ENCODE results near the gene NUCB2.

The NUCB2 gene

DNA sequence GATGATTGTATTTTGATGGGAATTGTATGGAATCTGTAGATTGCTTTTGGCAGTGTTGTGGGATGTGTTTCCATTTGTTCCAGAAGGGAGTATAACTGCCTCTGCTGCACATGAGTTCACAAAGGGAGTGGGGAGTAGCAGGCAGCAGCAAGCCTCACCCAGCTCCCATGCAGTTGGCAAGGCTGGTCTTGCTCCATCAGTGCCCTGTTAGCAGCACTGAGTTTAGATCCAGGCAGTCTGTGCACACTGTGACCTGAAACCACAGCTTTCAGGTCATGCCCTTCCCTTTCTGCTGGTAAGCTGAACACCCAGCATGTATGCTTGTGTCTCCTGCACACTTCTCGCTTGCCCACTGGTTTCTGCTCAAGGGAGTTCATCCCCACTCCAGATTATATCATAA is 3.7 kb upstream of the NUCB2 start:
- no peak for DNase-seq

GRCh38 chr11:17273211-17273610 is 3.3 kb upstream of the NUCB2 start:
- DNase-seq, result no peak

DNA sequence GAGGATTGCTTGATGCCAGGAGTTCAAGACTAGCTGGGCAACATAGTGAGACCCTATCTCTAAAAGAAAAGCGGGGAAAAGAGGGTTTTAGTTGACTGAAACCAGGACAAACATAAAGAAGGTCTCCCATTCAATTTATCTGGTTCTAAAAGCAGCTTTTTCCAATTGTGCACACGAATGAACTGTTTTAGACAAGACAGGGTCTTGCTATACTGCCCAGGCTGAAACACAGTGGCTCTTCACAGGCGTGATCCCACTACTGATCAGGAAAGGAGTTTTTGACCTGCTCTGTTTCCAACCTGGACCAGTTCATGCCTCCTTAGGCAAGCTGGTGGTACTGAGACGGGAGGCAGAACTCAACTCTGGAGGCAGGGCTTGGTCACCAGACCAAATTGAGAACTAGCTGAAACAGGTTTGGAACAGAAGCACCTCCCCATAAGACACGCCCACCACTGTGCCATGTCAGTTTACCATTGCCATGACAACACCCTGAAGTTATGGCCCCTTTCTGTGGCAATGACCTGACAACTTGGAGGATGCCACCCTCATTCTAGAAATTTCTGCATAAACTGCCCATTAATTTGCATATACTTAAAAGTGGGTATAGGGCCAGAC is 2.8 kb upstream of the NUCB2 start:
- DNase-seq, result no peak

GRCh38 chr11:17275400-17276235 is 921 bp upstream of the NUCB2 start:
- DNase-seq, result no peak

DNA sequence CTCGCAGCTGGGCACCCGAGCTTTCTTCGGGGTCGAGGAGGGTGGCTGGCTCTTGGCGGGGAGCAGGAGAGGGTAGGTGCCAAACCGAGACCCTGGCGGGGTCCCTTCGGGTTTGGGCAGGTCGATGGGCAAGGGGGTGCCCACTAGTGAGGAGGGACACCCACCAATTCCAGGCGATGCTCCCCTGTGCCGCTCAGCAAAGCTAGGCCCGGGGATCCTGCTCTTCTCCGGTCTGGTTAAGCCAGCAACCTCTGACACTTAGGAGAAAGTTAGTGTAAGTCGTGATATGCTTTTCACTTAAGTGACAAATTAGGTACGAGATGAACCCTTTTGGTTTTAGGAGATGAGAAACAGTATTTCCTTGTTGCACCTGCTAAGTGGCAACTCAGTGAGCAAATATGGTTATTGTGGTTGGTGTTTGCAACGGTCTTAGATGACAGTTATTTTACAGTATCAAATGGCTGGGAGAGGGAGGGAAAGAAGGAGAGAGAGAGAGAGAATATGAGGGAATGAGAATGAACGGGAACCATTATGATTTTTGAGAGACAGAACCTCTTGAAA is 565 bp downstream of the NUCB2 start:
- DNase-seq, result peak; percentile 21 to 56

DNA sequence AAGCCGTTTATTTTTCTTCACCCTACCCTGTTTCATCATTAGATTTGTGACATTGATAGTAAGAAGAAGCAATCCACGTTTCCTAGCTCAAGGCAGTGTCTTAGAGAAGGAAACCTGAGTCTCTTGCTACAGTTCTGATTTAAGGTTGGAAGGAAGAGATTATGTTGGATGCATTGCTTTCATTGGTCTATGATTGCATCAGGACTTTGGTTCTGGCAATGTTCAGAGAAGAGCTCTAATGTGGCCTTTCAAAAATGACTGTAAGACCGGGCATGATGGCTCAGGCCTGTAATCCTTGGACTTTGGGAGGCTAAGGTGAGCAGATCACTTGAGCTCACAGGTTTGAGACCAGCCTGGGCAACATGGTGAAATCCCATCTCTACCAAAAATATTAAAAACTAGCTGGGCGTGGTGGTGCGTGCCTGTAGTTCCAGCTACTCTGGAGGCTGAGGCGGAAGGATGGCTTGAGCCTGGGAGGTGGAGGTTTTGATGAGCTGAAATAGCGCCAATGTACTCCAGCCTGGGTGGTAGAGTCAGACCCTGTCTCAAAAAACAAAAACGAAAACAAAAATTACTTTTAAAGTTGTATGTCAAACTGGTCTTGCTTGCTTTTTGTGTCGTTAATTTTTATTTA is 4.1 kb downstream of the NUCB2 start:
- no peak for DNase-seq

DNA sequence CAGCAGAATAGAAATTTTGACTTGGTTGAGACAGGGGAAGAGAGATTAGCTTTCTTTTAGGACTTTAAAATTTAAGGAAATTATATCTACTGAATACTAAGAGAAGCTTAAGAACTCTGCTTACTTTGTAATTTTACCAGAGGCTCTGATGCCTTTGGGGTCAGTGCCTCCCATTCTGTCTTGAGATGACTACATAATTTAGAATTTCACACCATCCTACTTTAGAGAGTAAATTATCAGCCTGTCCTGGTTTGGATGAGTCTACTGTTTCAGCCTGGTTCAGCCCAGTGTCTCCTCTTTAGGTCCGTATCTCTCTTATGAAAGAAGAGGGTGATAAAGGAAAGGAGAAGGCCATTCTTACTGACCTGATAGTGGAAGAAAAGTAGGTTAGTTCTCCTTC is 9.8 kb downstream of the NUCB2 start:
- no peak for DNase-seq

GRCh38 chr11:17287058-17287457 is 10.5 kb downstream of the NUCB2 start:
- no peak for DNase-seq

GRCh38 chr11:17291710-17292109 is 15.2 kb downstream of the NUCB2 start:
- DNase-seq, result no peak

DNA sequence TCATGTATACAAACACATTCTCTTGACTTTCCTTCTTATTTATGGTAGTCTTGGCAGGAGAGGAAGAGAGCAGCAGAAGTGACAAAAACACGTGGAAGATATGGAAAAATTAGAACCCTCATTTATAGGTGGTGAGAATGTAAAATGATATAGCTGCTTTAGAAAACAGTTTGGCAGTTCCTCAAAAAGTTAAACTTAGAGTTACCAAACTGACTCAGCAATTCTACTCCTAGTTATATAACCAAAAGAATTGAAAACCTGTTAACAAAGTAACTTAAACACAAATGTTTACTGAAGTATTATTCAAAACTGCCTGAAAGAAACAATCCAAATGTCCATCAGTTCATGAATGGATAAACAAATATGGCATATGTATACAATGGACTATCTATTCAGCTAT is 16.8 kb downstream of the NUCB2 start:
- no peak for DNase-seq

DNA sequence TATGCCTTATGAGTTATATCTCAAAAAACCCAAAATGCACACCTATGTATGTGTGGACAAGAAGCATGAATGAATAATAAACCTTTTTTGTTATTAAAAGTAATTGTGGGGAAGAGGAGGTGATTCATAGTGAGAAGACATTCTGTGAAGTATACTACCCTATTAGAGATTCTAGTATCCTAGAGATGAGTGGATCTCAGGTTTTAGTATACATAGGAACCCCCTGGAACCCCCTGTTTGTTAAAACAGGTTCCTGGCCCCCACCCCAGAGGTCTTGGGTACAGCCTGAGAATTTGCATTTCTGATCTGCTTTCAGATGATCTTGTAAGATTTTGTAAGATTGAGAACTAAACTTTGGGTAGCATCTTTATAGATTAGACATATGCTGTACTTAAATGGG is 17.5 kb downstream of the NUCB2 start:
- DNase-seq, result no peak

- no peak for DNase-seq
These were observed 20.5 kb downstream of the NUCB2 start for GRCh38 chr11:17296852-17297559.

DNA sequence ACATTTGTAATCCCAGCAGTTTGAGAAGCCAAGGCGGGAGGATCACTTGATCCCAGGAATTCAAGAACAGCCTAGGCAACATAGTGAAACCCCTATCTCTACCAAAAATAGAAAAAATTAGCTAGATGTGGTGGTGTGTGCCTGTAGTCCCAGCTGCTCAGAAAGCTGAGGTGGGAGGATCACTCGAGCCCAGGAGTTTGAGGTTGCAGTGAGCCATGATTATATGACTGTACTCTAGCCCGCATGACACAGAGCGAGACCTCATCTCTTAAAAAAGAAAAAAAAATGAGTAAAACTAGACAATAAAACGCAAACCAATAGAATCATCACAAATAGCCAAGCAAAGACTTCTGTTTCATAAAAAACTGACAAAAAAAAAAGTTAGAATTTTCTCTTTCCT is 21.8 kb downstream of the NUCB2 start:
- DNase-seq, result no peak

DNA sequence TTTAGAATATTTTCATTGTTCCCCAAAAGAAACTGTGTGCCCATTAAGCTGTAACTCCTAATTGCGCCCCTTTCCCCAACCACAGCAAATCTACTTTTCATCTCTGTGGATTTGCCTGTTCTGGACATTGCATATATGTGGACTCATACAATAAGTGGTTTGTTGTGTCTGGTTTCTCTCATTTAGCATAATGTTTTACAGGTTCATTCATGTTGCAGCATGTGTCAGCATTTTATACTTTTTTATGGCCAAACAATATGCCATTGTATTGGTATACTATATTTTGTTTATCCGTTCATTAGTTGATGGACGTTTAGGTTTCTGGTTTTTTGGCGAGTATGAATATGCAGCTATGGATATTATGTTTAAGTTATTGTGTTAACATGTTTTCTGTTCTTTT is 23.8 kb downstream of the NUCB2 start:
- no peak for DNase-seq

DNA sequence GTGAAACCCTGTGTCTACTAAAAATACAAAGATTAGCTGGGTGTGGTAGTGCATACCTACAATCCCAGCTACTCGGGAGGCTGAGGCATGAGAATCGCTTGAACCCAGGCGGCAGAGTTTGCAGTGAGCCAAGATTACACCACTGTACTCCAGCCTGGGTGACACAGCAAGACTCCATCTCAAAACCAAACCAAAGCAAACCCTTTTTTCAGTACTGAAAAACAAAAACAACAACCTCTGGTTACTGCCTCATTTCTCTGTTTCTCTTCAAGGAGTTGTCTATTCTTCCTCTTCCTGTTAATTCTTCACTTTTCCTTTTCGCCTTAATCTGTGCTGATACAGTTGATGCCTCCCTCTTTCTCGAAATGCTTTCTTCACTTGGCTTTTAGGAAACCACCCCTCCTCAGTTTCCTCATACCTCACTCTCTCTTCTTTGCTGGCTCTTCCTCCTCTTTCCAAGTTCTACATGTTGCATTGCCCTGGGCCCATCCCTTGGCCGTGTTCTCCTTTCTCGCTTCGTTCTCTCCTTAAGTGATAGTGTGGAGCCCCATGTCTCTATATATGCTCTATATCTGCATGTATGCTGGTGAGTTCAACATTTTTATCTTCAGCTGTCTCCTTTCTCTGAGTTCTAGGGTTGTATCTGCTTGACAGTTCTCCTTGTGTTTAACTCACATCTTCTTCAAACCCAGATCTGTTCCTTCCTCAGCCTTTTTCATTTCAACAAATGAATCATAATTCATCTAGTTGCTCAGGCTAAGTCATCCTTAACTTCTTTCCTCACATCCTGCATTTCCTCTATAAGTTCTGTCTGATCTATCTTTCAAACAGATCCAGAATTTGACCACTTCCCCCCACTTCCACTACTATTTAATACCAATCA is 37.1 kb downstream of the NUCB2 start:
- DNase-seq, result no peak

DNA sequence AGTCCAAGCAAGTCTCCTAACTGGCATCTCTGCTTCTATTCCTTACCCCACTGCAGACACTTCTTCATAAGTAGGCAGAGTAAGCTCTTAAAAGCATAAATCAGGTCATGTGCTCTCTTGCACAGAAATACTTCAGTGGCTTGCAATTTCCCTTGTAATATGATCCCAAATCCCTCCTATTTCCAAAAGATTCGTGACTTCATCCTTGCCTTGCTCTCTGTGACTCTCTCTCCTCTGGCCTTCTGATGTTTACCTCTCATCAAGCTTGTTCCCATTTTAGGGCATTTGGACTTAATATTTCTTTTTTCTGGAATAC is 37.7 kb downstream of the NUCB2 start:
- DNase-seq, result peak; percentile 5 to 66

GRCh38 chr11:17314904-17315426 is 38.4 kb downstream of the NUCB2 start:
- no peak for DNase-seq

DNA sequence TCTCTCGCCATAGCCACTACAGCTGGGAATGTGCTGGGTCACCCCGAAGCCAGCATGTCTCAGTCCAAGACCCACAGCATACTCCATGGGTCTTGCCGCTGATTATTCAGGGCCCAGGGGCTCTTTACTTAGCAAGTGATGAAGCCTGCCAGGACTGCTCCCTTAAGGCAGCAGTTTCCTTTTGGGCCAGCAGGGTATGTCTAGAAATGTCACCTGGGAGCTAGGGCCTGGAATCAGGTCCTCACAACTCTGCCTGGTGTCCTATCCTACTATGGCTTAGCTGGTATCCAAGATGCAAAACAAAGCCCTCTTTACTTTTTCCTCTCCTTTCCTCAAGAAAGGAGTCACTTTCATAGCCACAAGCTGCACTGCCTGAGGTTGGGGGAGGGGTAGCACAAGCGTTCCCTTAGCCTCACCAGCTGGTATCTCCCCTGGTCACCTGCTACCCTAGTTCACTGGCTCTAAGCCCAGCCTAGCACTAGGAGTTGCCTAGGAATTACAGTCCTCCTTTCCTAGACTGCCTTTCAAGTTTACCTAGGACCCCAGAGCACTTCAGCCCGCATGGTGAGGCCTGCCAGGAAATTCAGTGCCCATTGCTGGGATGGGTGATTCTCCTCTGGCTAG is 52.4 kb downstream of the NUCB2 start:
- peak; percentile 21 to 64 for DNase-seq

DNA sequence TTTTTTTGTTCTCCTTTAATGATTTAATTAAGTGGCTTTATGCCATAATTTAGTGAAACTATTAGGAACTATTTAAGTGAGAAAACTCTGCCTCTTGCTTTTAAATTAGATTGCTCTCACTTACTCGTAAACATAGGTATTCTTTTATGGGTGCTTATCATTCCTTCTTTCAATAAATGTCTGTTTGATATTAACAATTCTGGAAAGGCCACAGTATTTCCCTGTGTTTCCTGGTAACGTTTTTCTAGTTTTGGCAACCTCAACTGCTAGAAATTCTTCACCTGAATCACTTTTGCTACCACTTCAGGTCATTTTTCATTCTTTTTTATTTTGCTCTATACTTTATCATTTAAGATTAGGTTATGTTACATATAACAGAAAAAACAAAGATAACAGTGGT is 55.1 kb downstream of the NUCB2 start:
- no peak for DNase-seq

- DNase-seq, result no peak
These were observed 57.5 kb downstream of the NUCB2 start for GRCh38 chr11:17333799-17334586.

DNA sequence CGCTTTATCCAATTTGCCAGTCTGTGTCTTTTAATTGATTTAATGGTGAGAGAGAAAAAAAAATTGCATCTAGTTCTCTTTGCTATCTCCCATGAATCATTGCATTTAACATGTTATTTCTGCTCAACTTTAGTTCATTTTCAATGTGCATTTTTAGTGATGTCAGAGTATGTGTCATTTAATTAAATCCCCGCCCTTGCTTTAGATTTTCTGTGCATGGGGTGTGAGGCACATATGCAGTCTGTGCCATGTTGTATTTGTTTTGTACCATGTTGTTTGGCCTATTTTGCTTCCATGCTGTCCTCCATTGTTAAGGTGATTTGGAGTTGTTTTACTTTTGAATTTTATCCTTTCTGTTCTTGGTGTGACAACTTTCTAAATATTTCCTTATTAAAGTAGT is 66.7 kb downstream of the NUCB2 start:
- no peak for DNase-seq
